Heart right ventricle (tissue), 16 donors: ENCODE measurements around the gene KCNIP2. TPM values are rescaled to one million over a fixed set of nuclear protein-coding genes. Genes with fewer than 3 reads are reported as not detected.
A peak's percentile ranks its signal among the peaks of the same experiment; 100 is the strongest.

Experiments used
- ATAC-seq, 8 donors: fragments of 200-7000 bp; cut with Tn5 transposase; one replicate each; pipeline ENCODE4 v1.9.1; 2020; ENCODE audit warnings: mild to moderate bottlenecking in 8 of 8, moderate library complexity in 8 of 8, moderate number of reproducible peaks in 1 of 8
- DNase-seq, 2 donors: peaks; one replicate each; pipeline ENCODE4 v3.0.0-alpha.2; 2020
- H3K27ac ChIP-seq, 10 donors: fragments of 200-600 bp; sonication (generic) in 2 of 10; one replicate each; pipeline versions ENCODE4 v1.5.0 to v1.8.0; 2020 to 2022; ENCODE audit warnings: mild to moderate bottlenecking in 3 of 10
- H3K27me3 ChIP-seq, 7 donors: fragments of 200-600 bp; one replicate each; pipeline ENCODE4 v1.8.0; 2021 to 2022; ENCODE audit warnings: mild to moderate bottlenecking in 2 of 7
- H3K36me3 ChIP-seq, 9 donors: fragments of 200-600 bp; sonication (generic) in 1 of 9; one replicate each; pipeline versions ENCODE4 v1.5.0 to v1.8.0; 2020 to 2022; ENCODE audit warnings: mild to moderate bottlenecking in 2 of 9
- H3K4me1 ChIP-seq, 9 donors: fragments of 200-600 bp; sonication (generic) in 1 of 9; one replicate each; pipeline versions ENCODE4 v1.5.0 to v1.8.0; 2020 to 2022; ENCODE audit warnings: mild to moderate bottlenecking in 4 of 9
- H3K4me3 ChIP-seq, 10 donors: fragments of 200-600 bp; sonication (generic) in 2 of 10; one replicate each; pipeline versions ENCODE4 v1.5.0 to v1.8.0; 2020 to 2022; ENCODE audit warnings: mild to moderate bottlenecking in 7 of 10, moderate library complexity in 2 of 10
- H3K9me3 ChIP-seq, 11 donors: fragments of 200-600 bp in 10 of 11; sonication (generic) in 2 of 11; one replicate each; pipeline versions ENCODE4 v1.5.0 to v1.8.0; 2013 to 2022; ENCODE audit warnings: mild to moderate bottlenecking in 2 of 11, control low read depth in 1 of 11, moderate library complexity in 1 of 11
- WGBS, 2 donors: extraction: QIAGEN DNeasy Blood & Tissue Kit; methylation state at CpG; one replicate each; pipeline ENCODE4 v1.1.7; 2013; ENCODE audit warnings: inconsistent platforms in 1 of 2; 5-methylcytosine and 5-hydroxymethylcytosine counted together
- intact Hi-C, 10 donors: fragments of 100-400 bp; cut with DNase I; formaldehyde crosslinking; loops; one replicate each; pipeline versions ENCODE4 v1.11.1 to v1.14.2; 2022
- polyA plus RNA-seq, 2 donors: library from polyadenylated mRNA; stranded (reverse); fragments of 200-250 nt; gene quantifications; one replicate each; pipeline ENCODE4 v1.2.3, GENCODE V29; 2013
- total RNA-seq, 10 donors: library from RNA; stranded (reverse); fragmentation: NEBNext Ultra II Directional in 3 of 10; extraction: Animal tissue kit (Norgen Biotek cat#: 25700) in 3 of 10; gene quantifications; one replicate each; pipeline versions ENCODE4 v1.2.1 to v1.2.4, GENCODE V29; 2021 to 2023
- TF ChIP-seq, protein P1 (sequence below), 9 donors: fragments of 200-600 bp; sonication (generic) in 2 of 9; IDR thresholded peaks; one replicate each; pipeline versions ENCODE4 v1.5.0 to v1.8.0; 2021 to 2022; ENCODE audit warnings: antibody characterized with exemption in 9 of 9, mild to moderate bottlenecking in 5 of 9, moderate library complexity in 1 of 9
- donor health status: Arrhythmogenic right ventricular cardiomyopathy.
- donor health status: ischemic (EF 13 %, LVEDD 7.1; RV severe dilation, severe dysfunction).
- donor health status: healthy with polysubstance abuse.
- donor health status: DM: no; HTN: yes; CAD: no.
- donor health status: DM: no; HTN: no; CAD: no.
- donor health status: ischemic (EF 25% LVEDD 6.9; RV normal size, moderate dysfunction).
- donor health status: ischemic (EF 25% LVEDD 5.7; RV mildly dilated, moderate dysfunction).
- donor health status: healthy.
- donor health status: DM: yes; HTN: yes; CAD: no.
- donor health status: Ischemic cardiomyopathy.
- donor health status: ischemic (EF 35%, LVEDD 5.7; RV mildly dilated, moderate dysfunction).
- donor health status: nonischemic (EF 11% LVEDD 7.7; RV severe dilation, severe dysfunction).
- donor health status: DM: yes; HTN: yes; CAD: no.
- donor health status: PGD.
- donor health status: ischemic (EF 29% LVEDD 5.4; RV normal size, mild dysfunction).
- donor health status: nonischemic (EF 23%, LVEDD 6.1; RV moderate dilation, normal function).

The KCNIP2 gene
- total and polyA plus RNA-seq, 12 donors: 15.5 to 707 (median 251) TPM

DNA sequence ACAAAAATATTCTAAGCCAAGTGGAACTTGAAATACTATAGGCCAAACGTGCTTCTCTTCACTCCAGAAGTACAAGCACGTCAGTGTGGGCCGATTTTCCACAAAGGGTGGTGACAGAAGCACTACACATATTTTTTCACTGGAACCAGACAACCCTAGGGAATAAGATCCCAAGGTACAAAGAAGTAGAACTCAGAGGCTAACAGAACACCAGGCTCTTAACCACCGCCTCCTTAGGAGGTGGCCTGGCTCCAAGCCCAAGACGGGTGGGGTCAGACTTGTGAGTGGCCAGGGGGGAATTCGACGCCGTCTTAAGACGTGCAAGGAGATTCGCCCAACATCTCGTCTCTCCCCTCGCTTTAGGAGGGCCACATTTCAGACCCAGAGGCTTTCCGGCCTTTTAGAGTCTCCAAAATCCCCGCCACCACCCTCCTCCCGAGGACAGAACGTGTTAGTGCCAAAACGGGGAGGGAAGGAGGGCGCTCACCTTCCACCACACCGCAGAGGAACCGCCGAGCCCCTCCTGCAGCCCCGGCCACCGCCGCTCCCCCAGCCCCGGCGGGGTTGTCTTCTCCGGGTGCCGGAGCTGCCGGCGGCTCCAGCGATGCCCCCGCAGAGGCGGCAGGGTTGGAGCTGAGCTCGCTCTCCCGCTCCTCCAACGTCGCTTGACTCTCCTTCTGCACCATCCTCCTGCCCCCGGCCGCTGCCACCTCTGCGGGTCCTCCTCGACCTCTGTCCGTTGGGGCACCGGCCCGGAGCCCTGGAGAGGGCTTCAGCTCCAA is 26.1 kb downstream of the KCNIP2 start:
- TF ChIP-seq, protein P1, sequence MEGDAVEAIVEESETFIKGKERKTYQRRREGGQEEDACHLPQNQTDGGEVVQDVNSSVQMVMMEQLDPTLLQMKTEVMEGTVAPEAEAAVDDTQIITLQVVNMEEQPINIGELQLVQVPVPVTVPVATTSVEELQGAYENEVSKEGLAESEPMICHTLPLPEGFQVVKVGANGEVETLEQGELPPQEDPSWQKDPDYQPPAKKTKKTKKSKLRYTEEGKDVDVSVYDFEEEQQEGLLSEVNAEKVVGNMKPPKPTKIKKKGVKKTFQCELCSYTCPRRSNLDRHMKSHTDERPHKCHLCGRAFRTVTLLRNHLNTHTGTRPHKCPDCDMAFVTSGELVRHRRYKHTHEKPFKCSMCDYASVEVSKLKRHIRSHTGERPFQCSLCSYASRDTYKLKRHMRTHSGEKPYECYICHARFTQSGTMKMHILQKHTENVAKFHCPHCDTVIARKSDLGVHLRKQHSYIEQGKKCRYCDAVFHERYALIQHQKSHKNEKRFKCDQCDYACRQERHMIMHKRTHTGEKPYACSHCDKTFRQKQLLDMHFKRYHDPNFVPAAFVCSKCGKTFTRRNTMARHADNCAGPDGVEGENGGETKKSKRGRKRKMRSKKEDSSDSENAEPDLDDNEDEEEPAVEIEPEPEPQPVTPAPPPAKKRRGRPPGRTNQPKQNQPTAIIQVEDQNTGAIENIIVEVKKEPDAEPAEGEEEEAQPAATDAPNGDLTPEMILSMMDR (IDR thresholded peaks at IDR 0.05): no peak
- WGBS, 2 donors: 0% methylated on average over 44 of the region's 44 CpGs
- H3K27me3 ChIP-seq: no peaks in the 10 kb centered on the region
- H3K27ac ChIP-seq: peak overlapping the region; percentile 92 to 98 (median 96)
- ATAC-seq (peak; percentile 38 to 74 (median 62)), DNase-seq (peak; percentile 88 to 90)
- peak overlapping the region; percentile 82 to 100 (median 96) for H3K4me3 ChIP-seq
- H3K4me1 ChIP-seq: peaks cover 3 to 53% (median 42%) of the 10 kb centered on the region in 9 donors
- intact Hi-C loops: loop anchor here in 1 of 10 donors (5.0 kb wide), 1 partner anchor 35 kb away; the partner anchor contains the start of gene NPM3
- peaks cover 0 to 9% (median 0%) of the 10 kb centered on the region in 9 donors for H3K36me3 ChIP-seq
- no peaks in the 10 kb centered on the region for H3K9me3 ChIP-seq

DNA sequence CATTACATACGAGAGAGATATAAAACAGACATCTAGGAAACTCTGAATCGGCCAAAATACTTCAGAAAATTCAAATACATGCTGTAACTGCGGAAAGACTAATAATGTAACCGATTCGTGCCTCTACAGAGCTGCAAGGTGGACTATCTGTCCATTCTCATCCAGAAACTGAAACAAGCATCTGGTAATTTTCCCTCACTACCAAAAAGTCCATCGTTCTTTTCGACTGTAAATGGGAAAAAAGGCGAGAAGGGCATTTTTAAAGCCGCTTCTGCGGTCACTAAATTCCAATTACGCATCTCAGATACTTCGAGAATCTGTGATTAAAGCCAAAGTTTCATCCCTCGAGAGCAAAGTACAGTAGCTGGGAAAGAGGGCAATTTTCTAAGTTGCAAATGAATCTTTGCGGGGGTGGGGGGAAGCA is 26.7 kb downstream of the KCNIP2 start:
- Histone ChIP-seq H3K9me3 (no peaks in the 10 kb centered on the region), H3K4me1 (peaks cover 3 to 59% (median 48%) of the 10 kb centered on the region in 9 donors), H3K27ac (peak overlapping the region; percentile 18 to 98 (median 95)), H3K4me3 (peak overlapping the region; percentile 82 to 100 (median 96)), H3K36me3 (peaks cover 0 to 15% (median 0%) of the 10 kb centered on the region in 9 donors), H3K27me3 (no peaks in the 10 kb centered on the region)
- WGBS, 2 donors: 0 to 1% methylated on average over 14 of the region's 14 CpGs
- no peak for DNase-seq
- intact Hi-C loops: loop anchor here in 1 of 10 donors (5.0 kb wide), 1 partner anchor 35 kb away; the partner anchor contains the start of gene NPM3
- TF ChIP-seq, protein P1 (IDR thresholded peaks at IDR 0.05): no peak
- ATAC-seq: no peak

DNA sequence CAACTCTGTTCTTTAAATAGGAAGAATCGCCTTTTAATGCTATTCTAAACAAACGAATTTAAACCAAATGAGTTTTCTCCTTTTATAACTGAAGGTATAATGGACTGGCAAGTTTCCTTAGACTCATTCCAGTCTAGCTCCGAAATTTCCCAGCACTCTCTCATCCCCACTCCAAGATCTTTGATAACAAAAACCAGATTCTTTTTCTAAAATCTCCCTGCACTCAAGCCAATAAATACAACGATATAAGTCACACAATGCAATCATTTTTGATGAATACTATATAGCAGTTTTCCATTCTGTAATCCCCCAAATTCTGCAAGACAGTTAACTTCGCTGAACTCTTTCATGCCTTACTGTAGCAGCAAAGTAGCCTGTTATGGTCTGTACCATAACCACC is 27.2 kb downstream of the KCNIP2 start:
- H3K27ac ChIP-seq: peak overlapping the region in 8 of 10 donors; percentile 18 to 98 (median 95)
- H3K4me1 ChIP-seq: peaks cover 3 to 64% (median 51%) of the 10 kb centered on the region in 9 donors

More for the DNA sequence above, 27.2 kb downstream of the KCNIP2 start:
- ATAC-seq: no peak
- Histone ChIP-seq H3K27me3 (no peaks in the 10 kb centered on the region), H3K36me3 (peaks cover 0 to 21% (median 0%) of the 10 kb centered on the region in 9 donors), H3K4me3 (peak overlapping the region; percentile 82 to 100 (median 96)), H3K9me3 (no peaks in the 10 kb centered on the region)
- 0 to 2% methylated on average over 5 of the region's 5 CpGs for WGBS, 2 donors
- DNase-seq: no peak
- TF ChIP-seq, protein P1 (IDR thresholded peaks at IDR 0.05): no peak
- intact Hi-C loops: loop anchor here in 1 of 10 donors (5.0 kb wide), 1 partner anchor 34 kb away; the partner anchor contains the start of gene NPM3
